Measurements from ENCODE around the gene PTP4A1.

- TF ChIP-seq EZH2 (IDR thresholded peaks at IDR 0.05; ENCODE audit: borderline replicate concordance, low read length) (no peak), CTCF (conservative IDR thresholded peaks at IDR 0.05 in 1 of 2, IDR thresholded peaks at IDR 0.05 in 1 of 2; ENCODE audit: extremely low read depth in 1 of 2, insufficient read depth in 1 of 2, low read depth in 1 of 2, low read length in 2 of 2) (no peak)
These were observed 4.3 kb upstream of the PTP4A1 start for GRCh38 chr6:63567966-63568365.
